ENCODE results near the gene HBQ1. TPM values are rescaled to one million over a fixed set of nuclear protein-coding genes. Genes with fewer than 3 reads are reported as not detected.
"Not testable (repeated sequence)": the region's sequence is repeated elsewhere in the genome, so short reads cannot be mapped to it uniquely, and the experiment has no call there.

HBQ1 gene
- total RNA-seq, 2 donors from 2014 or later: not detected

DNA sequence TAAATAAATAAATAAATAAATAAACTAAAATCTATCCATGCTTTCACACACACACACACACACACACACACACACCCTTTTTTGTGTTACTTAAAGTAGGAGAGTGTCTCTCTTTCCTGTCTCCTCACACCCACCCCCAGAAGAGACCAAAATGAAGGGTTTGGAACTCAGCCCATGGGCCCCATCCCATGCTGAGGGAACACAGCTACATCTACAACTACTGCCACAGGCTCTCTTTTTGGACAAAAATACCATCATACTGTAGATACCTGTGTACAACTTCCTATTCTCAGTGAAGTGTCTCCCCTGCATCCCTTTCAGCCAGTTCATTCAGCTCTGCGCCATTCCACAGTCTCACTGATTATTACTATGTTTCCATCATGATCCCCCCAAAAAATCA, 9.5 kb upstream of the HBQ1 start:
- H3K36me3 ChIP-seq: no peaks in the 10 kb centered on the region
- no peak overlapping the region for H3K27ac ChIP-seq
- intact Hi-C loops (cut with DNase I): no loop called here
- WGBS: 89% methylated on average over 1 of the region's 1 CpG
- no peak for TF ChIP-seq POLR2AphosphoS5 (IDR thresholded peaks at IDR 0.05)
- peaks cover 29% of the 10 kb centered on the region for H3K27me3 ChIP-seq (replicated peaks; ENCODE audit: insufficient read depth)
- H3K9me3 ChIP-seq: no peaks in the 10 kb centered on the region
- DNase-seq (ENCODE audit: low spot score): no peak
- H3K4me3 ChIP-seq: no peak overlapping the region
- H3K4me1 ChIP-seq (replicated peaks): peaks cover 7% of the 10 kb centered on the region

- DNase-seq (ENCODE audit: low spot score); H3K4me1 ChIP-seq (replicated peaks); H3K27ac ChIP-seq; H3K9me3 ChIP-seq; H3K4me3 ChIP-seq; H3K36me3 ChIP-seq; intact Hi-C loops (cut with DNase I): not testable (repeated sequence)
- WGBS: no CpG with 5 or more reads among the region's 74 CpGs
- peaks cover 19% of the 10 kb centered on the region for H3K27me3 ChIP-seq (replicated peaks; ENCODE audit: insufficient read depth)
Measured at GRCh38 chr16:172374-172941, 7.8 kb upstream of the HBQ1 start, which contains the start of gene HBA2. TSS of gene HBA2 (plus strand) at chr16:172876. CDS start at chr16:172913, 37 bp downstream.

DNA sequence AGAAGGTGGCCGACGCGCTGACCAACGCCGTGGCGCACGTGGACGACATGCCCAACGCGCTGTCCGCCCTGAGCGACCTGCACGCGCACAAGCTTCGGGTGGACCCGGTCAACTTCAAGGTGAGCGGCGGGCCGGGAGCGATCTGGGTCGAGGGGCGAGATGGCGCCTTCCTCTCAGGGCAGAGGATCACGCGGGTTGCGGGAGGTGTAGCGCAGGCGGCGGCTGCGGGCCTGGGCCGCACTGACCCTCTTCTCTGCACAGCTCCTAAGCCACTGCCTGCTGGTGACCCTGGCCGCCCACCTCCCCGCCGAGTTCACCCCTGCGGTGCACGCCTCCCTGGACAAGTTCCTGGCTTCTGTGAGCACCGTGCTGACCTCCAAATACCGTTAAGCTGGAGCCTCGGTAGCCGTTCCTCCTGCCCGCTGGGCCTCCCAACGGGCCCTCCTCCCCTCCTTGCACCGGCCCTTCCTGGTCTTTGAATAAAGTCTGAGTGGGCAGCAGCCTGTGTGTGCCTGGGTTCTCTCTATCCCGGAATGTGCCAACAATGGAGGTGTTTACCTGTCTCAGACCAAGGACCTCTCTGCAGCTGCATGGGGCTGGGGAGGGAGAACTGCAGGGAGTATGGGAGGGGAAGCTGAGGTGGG, 6.9 kb upstream of the HBQ1 start:
- H3K27ac ChIP-seq; H3K4me1 ChIP-seq (replicated peaks); H3K9me3 ChIP-seq; H3K36me3 ChIP-seq; DNase-seq (ENCODE audit: low spot score); H3K4me3 ChIP-seq; intact Hi-C loops (cut with DNase I): not testable (repeated sequence)
- 3% methylated on average over 12 of the region's 44 CpGs for WGBS
- H3K27me3 ChIP-seq (replicated peaks; ENCODE audit: insufficient read depth): peaks cover 20% of the 10 kb centered on the region

DNA sequence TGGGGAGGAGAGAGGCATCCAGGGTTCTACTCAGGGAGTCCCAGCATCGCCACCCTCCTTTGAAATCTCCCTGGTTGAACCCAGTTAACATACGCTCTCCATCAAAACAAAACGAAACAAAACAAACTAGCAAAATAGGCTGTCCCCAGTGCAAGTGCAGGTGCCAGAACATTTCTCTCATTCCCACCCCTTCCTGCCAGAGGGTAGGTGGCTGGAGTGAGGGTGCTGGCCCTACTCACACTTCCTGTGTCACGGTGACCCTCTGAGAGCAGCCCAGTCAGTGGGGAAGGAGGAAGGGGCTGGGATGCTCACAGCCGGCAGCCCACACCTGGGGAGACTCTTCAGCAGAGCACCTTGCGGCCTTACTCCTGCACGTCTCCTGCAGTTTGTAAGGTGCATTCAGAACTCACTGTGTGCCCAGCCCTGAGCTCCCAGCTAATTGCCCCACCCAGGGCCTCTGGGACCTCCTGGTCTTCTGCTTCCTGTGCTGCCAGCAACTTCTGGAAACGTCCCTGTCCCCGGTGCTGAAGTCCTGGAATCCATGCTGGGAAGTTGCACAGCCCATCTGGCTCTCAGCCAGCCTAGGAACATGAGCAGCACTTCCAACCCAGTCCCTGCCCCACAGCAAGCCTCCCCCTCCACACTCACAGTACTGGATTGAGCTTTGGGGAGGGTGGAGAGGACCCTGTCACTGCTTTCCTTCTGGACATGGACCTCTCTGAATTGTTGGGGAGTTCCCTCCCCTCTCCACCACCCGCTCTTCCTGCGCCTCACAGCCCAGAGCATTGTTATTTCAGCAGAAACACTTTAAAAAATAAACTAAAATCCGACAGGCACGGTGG, 6.1 kb upstream of the HBQ1 start:
- DNase-seq (ENCODE audit: low spot score); intact Hi-C loops (cut with DNase I); H3K27ac ChIP-seq; H3K4me1 ChIP-seq (replicated peaks); H3K4me3 ChIP-seq; H3K9me3 ChIP-seq; H3K36me3 ChIP-seq: not testable (repeated sequence)
- peaks cover 15% of the 10 kb centered on the region for H3K27me3 ChIP-seq (replicated peaks; ENCODE audit: insufficient read depth)
- 9% methylated on average over 6 of the region's 13 CpGs for whole genome bisulfite sequencing

DNA sequence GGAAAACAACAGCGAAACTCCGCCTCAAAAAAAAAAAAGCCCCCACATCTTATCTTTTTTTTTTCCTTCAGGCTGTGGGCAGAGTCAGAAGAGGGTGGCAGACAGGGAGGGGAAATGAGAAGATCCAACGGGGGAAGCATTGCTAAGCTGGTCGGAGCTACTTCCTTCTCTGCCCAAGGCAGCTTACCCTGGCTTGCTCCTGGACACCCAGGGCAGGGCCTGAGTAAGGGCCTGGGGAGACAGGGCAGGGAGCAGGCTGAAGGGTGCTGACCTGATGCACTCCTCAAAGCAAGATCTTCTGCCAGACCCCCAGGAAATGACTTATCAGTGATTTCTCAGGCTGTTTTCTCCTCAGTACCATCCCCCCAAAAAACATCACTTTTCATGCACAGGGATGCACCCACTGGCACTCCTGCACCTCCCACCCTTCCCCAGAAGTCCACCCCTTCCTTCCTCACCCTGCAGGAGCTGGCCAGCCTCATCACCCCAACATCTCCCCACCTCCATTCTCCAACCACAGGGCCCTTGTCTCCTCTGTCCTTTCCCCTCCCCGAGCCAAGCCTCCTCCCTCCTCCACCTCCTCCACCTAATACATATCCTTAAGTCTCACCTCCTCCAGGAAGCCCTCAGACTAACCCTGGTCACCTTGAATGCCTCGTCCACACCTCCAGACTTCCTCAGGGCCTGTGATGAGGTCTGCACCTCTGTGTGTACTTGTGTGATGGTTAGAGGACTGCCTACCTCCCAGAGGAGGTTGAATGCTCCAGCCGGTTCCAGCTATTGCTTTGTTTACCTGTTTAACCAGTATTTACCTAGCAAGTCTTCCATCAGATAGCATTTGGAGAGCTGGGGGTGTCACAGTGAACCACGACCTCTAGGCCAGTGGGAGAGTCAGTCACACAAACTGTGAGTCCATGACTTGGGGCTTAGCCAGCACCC, 5.0 kb upstream of the HBQ1 start:
- H3K4me3 ChIP-seq: no peak overlapping the region
- H3K27ac ChIP-seq: no peak overlapping the region
- intact Hi-C loops (cut with DNase I): loop anchor here (5.0 kb wide), 1 partner anchor 68 kb away; no protein-coding TSS in a partner anchor
- peaks cover 15% of the 10 kb centered on the region for H3K27me3 ChIP-seq (replicated peaks; ENCODE audit: insufficient read depth)
- H3K36me3 ChIP-seq: no peaks in the 10 kb centered on the region
- WGBS: 29% methylated on average over 8 of the region's 8 CpGs
- TF ChIP-seq POLR2AphosphoS5 (IDR thresholded peaks at IDR 0.05) (no peak), POLR2A (IDR thresholded peaks at IDR 0.05) (no peak)
- TF ChIP-seq, protein P1, sequence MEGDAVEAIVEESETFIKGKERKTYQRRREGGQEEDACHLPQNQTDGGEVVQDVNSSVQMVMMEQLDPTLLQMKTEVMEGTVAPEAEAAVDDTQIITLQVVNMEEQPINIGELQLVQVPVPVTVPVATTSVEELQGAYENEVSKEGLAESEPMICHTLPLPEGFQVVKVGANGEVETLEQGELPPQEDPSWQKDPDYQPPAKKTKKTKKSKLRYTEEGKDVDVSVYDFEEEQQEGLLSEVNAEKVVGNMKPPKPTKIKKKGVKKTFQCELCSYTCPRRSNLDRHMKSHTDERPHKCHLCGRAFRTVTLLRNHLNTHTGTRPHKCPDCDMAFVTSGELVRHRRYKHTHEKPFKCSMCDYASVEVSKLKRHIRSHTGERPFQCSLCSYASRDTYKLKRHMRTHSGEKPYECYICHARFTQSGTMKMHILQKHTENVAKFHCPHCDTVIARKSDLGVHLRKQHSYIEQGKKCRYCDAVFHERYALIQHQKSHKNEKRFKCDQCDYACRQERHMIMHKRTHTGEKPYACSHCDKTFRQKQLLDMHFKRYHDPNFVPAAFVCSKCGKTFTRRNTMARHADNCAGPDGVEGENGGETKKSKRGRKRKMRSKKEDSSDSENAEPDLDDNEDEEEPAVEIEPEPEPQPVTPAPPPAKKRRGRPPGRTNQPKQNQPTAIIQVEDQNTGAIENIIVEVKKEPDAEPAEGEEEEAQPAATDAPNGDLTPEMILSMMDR (IDR thresholded peaks at IDR 0.05): no peak
- peaks cover 2% of the 10 kb centered on the region for H3K4me1 ChIP-seq (replicated peaks)
- no peak for DNase-seq (ENCODE audit: low spot score)
- no peaks in the 10 kb centered on the region for H3K9me3 ChIP-seq

GRCh38 chr16:176006-176405, 4.3 kb upstream of the HBQ1 start:
- peaks cover 15% of the 10 kb centered on the region for H3K27me3 ChIP-seq (replicated peaks; ENCODE audit: insufficient read depth)
- H3K27ac ChIP-seq; H3K36me3 ChIP-seq; H3K9me3 ChIP-seq; DNase-seq (ENCODE audit: low spot score); H3K4me1 ChIP-seq (replicated peaks); H3K4me3 ChIP-seq: not testable (repeated sequence)
- intact Hi-C loops (cut with DNase I): loop anchor here (5.0 kb wide), 1 partner anchor 69 kb away; no protein-coding TSS in a partner anchor
- 0% methylated on average over 12 of the region's 39 CpGs for WGBS

DNA sequence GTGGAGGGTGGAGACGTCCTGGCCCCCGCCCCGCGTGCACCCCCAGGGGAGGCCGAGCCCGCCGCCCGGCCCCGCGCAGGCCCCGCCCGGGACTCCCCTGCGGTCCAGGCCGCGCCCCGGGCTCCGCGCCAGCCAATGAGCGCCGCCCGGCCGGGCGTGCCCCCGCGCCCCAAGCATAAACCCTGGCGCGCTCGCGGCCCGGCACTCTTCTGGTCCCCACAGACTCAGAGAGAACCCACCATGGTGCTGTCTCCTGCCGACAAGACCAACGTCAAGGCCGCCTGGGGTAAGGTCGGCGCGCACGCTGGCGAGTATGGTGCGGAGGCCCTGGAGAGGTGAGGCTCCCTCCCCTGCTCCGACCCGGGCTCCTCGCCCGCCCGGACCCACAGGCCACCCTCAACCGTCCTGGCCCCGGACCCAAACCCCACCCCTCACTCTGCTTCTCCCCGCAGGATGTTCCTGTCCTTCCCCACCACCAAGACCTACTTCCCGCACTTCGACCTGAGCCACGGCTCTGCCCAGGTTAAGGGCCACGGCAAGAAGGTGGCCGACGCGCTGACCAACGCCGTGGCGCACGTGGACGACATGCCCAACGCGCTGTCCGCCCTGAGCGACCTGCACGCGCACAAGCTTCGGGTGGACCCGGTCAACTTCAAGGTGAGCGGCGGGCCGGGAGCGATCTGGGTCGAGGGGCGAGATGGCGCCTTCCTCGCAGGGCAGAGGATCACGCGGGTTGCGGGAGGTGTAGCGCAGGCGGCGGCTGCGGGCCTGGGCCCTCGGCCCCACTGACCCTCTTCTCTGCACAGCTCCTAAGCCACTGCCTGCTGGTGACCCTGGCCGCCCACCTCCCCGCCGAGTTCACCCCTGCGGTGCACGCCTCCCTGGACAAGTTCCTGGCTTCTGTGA, 3.5 kb upstream of the HBQ1 start, which contains the start of gene HBA1:
HBA1 (plus strand) TSS at position 204 of the 906 bp plus-strand sequence; CDS start at position 241, 37 bp downstream.
- not testable (repeated sequence) for DNase-seq (ENCODE audit: low spot score); H3K9me3 ChIP-seq; H3K27ac ChIP-seq; H3K36me3 ChIP-seq; H3K4me3 ChIP-seq
- Histone ChIP-seq H3K27me3 (replicated peaks; ENCODE audit: insufficient read depth) (peaks cover 11% of the 10 kb centered on the region), H3K4me1 (replicated peaks) (peaks cover 10% of the 10 kb centered on the region)
- 0% methylated on average over 5 of the region's 88 CpGs for WGBS
- intact Hi-C loops (cut with DNase I): loop anchor here (5.0 kb wide), 1 partner anchor 69 kb away; no protein-coding TSS in a partner anchor

All from prostate gland (tissue), 2 donors.